K562 (cell line): ENCODE measurements around the gene CACNA1A.

Source experiments
- BRCA1 ChIP-seq, 2 experiments: fragments of 450-650 bp in 1 of 2; sonication (generic) in 1 of 2; formaldehyde crosslinking in 1 of 2; IDR thresholded peaks; 2 replicates each; pipeline versions ENCODE4 v1.5.0 to v1.6.1; 2017 to 2020; ENCODE audit warnings: mild to moderate bottlenecking in 1 of 2, missing genetic modification reagents in 1 of 2
- NFRKB ChIP-seq: fragments of 450-650 bp; IDR thresholded peaks from 2 replicates; pipeline ENCODE4 v1.6.1; 2016; ENCODE audit warnings: low read depth
- TF ChIP-seq, protein P1 (sequence below): sonication (generic); formaldehyde crosslinking; IDR thresholded peaks from 2 replicates; pipeline ENCODE4 v1.8.1; 2023; ENCODE audit warnings: missing genetic modification reagents, mild to moderate bottlenecking, borderline replicate concordance

GRCh38 chr19:13401388-13401787, 104.9 kb downstream of the CACNA1A start:
- TF ChIP-seq, protein P1, sequence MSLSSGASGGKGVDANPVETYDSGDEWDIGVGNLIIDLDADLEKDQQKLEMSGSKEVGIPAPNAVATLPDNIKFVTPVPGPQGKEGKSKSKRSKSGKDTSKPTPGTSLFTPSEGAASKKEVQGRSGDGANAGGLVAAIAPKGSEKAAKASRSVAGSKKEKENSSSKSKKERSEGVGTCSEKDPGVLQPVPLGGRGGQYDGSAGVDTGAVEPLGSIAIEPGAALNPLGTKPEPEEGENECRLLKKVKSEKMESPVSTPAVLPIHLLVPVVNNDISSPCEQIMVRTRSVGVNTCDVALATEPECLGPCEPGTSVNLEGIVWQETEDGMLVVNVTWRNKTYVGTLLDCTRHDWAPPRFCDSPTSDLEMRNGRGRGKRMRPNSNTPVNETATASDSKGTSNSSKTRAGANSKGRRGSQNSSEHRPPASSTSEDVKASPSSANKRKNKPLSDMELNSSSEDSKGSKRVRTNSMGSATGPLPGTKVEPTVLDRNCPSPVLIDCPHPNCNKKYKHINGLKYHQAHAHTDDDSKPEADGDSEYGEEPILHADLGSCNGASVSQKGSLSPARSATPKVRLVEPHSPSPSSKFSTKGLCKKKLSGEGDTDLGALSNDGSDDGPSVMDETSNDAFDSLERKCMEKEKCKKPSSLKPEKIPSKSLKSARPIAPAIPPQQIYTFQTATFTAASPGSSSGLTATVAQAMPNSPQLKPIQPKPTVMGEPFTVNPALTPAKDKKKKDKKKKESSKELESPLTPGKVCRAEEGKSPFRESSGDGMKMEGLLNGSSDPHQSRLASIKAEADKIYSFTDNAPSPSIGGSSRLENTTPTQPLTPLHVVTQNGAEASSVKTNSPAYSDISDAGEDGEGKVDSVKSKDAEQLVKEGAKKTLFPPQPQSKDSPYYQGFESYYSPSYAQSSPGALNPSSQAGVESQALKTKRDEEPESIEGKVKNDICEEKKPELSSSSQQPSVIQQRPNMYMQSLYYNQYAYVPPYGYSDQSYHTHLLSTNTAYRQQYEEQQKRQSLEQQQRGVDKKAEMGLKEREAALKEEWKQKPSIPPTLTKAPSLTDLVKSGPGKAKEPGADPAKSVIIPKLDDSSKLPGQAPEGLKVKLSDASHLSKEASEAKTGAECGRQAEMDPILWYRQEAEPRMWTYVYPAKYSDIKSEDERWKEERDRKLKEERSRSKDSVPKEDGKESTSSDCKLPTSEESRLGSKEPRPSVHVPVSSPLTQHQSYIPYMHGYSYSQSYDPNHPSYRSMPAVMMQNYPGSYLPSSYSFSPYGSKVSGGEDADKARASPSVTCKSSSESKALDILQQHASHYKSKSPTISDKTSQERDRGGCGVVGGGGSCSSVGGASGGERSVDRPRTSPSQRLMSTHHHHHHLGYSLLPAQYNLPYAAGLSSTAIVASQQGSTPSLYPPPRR (CRISPR knock-in tag) = no peak
- no peak for TF ChIP-seq NFRKB
- no peak for TF ChIP-seq BRCA1 (IDR thresholded peaks at IDR 0.05)
- TF ChIP-seq BRCA1 (CRISPR knock-in tag; IDR thresholded peaks at IDR 0.05) = no peak
